Measurements from ENCODE around the gene ZMYND10. TPM values are rescaled to one million over a fixed set of nuclear protein-coding genes. Genes with fewer than 3 reads are reported as not detected.

ZMYND10 gene
- total and polyA plus RNA-seq, 4 donors, result 8.8 to 54.1 (median 34.8) TPM

GRCh38 chr3:50350527-50351322, 5.2 kb upstream of the ZMYND10 start, which contains the start of the genes CYB561D2 and NPRL2:
CYB561D2 (plus strand) TSS chr3:50350862; CDS start chr3:50351434, 572 bp downstream.
NPRL2 (minus strand) TSS chr3:50350775; CDS start chr3:50350652, 123 bp downstream.
- DNase-seq (ENCODE audit: low read depth in 4 of 6, low spot score in 6 of 6), result peak; percentile 89 to 98 (median 93)
- Histone ChIP-seq H3K9me3 (ENCODE audit: control insufficient read depth, insufficient read depth, low read length) (no peaks in the 10 kb centered on the region), H3K27me3 (ENCODE audit: control insufficient read depth, insufficient read depth, low read length) (no peaks in the 10 kb centered on the region), H3K4me3 (ENCODE audit: low read depth, low read length) (peak within 1 kb of the TSS; percentile 91), H3K4me1 (ENCODE audit: control insufficient read depth, insufficient read depth, low read length) (peaks cover 60% of the 10 kb centered on the region), H3K36me3 (ENCODE audit: control insufficient read depth, insufficient read depth, low read length) (peaks cover 61% of the 10 kb centered on the region), H3K27ac (ENCODE audit: low read depth, low read length) (peak within 1 kb of the TSS; percentile 95)
- WGBS (ENCODE audit: insufficient coverage), result under 1% methylated on average over 64 of the region's 64 CpGs

GRCh38 chr3:50350213-50350526, 4.6 kb upstream of the ZMYND10 start:
- Histone ChIP-seq H3K4me1 (ENCODE audit: control insufficient read depth, insufficient read depth, low read length) (peaks cover 60% of the 10 kb centered on the region), H3K27ac (ENCODE audit: low read depth, low read length) (peak overlapping the region; percentile 95), H3K9me3 (ENCODE audit: control insufficient read depth, insufficient read depth, low read length) (no peaks in the 10 kb centered on the region), H3K27me3 (ENCODE audit: control insufficient read depth, insufficient read depth, low read length) (peaks cover 3% of the 10 kb centered on the region), H3K36me3 (ENCODE audit: control insufficient read depth, insufficient read depth, low read length) (peaks cover 56% of the 10 kb centered on the region), H3K4me3 (ENCODE audit: low read depth, low read length) (peak overlapping the region; percentile 91)
- DNase-seq (ENCODE audit: low read depth in 4 of 6, low spot score in 6 of 6), result no peak
- whole genome bisulfite sequencing (ENCODE audit: insufficient coverage), result 11% methylated on average over 6 of the region's 7 CpGs

- peaks cover 41% of the 10 kb centered on the region for H3K36me3 ChIP-seq (ENCODE audit: control insufficient read depth, insufficient read depth, low read length)
- H3K9me3 ChIP-seq (ENCODE audit: control insufficient read depth, insufficient read depth, low read length), result no peaks in the 10 kb centered on the region
- no peak overlapping the region for H3K4me3 ChIP-seq (ENCODE audit: low read depth, low read length)
- peak in 4 of 6 donors; percentile 59 to 96 (median 80) for DNase-seq (ENCODE audit: low read depth in 4 of 6, low spot score in 6 of 6)
- peaks cover 64% of the 10 kb centered on the region for H3K4me1 ChIP-seq (ENCODE audit: control insufficient read depth, insufficient read depth, low read length)
- peaks cover 4% of the 10 kb centered on the region for H3K27me3 ChIP-seq (ENCODE audit: control insufficient read depth, insufficient read depth, low read length)
- 79% methylated on average over 3 of the region's 14 CpGs for WGBS (ENCODE audit: insufficient coverage)
- H3K27ac ChIP-seq (ENCODE audit: low read depth, low read length), result no peak overlapping the region
These were observed 1.8 kb upstream of the ZMYND10 start for GRCh38 chr3:50347187-50347813.

DNA sequence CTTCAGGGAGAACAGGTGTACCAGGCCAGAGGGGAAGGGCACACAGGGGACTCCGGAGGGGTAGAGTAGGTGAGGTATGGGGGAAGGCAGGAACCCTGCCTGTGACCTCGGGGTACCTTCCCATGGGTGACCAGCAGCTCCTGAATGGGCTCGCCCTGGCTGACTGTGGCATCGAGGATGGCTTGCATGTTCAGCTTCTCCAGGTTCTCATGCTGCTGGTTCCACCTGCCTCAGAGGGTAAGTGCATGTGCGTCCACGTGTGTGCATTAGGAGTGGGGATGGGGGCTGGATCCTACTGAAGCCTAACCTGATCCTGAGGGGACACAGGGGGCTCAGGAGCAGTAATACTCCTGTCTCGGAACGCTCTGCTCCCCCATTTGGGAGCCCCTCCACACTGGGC, 524 bp downstream of the ZMYND10 start:
- DNase-seq (ENCODE audit: low read depth in 4 of 6, low spot score in 6 of 6), result no peak
- WGBS (ENCODE audit: insufficient coverage), result 55% methylated on average over 8 of the region's 8 CpGs
- H3K9me3 ChIP-seq (ENCODE audit: control insufficient read depth, insufficient read depth, low read length), result no peaks in the 10 kb centered on the region
- H3K36me3 ChIP-seq (ENCODE audit: control insufficient read depth, insufficient read depth, low read length), result peaks cover 44% of the 10 kb centered on the region
- H3K27me3 ChIP-seq (ENCODE audit: control insufficient read depth, insufficient read depth, low read length), result peaks cover 21% of the 10 kb centered on the region
- H3K4me1 ChIP-seq (ENCODE audit: control insufficient read depth, insufficient read depth, low read length), result peaks cover 63% of the 10 kb centered on the region
- no peak overlapping the region for H3K27ac ChIP-seq (ENCODE audit: low read depth, low read length)
- peak overlapping the region; percentile 51 for H3K4me3 ChIP-seq (ENCODE audit: low read depth, low read length)

GRCh38 chr3:50342813-50343633, 2.5 kb downstream of the ZMYND10 start:
- Histone ChIP-seq H3K27ac (ENCODE audit: low read depth, low read length) (no peak overlapping the region), H3K36me3 (ENCODE audit: control insufficient read depth, insufficient read depth, low read length) (peaks cover 28% of the 10 kb centered on the region), H3K4me3 (ENCODE audit: low read depth, low read length) (no peak overlapping the region), H3K27me3 (ENCODE audit: control insufficient read depth, insufficient read depth, low read length) (peaks cover 21% of the 10 kb centered on the region), H3K4me1 (ENCODE audit: control insufficient read depth, insufficient read depth, low read length) (peaks cover 57% of the 10 kb centered on the region), H3K9me3 (ENCODE audit: control insufficient read depth, insufficient read depth, low read length) (no peaks in the 10 kb centered on the region)
- WGBS (ENCODE audit: insufficient coverage), result 78% methylated on average over 10 of the region's 13 CpGs
- no peak for DNase-seq (ENCODE audit: low read depth in 4 of 6, low spot score in 6 of 6)

DNA sequence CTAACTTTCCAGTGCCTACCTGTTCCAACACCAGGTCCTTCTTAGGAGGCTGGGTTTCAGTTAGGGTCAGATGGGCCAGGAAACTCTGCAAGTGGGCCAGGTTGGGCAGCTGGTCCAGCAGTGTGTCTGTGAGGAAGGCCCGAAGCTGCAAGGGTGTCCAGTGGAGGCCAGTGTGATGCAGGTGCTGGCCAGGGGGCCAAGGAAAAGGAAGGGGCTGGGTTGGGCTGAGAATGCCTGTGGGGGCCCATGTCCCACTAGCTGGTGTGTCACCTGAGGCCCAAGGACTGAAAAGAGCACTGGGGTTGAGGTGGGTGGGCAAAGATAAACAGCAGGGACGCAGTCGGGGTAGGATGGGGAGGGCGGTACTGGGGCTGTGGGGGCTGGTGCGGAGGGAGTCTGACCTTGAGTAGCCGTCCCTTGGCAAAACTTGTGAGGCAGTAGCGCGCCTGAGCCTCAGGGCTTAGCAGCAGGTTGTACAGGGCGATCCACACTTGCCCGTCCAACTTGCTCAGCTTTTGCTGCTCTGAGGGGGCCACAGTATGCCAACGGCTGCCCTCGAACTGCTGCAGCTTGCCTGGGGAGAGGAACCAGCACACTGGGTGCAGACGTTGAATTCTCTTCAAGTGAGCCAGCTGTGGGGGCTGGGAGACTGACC, 3.4 kb downstream of the ZMYND10 start:
- Histone ChIP-seq H3K36me3 (ENCODE audit: control insufficient read depth, insufficient read depth, low read length) (peaks cover 23% of the 10 kb centered on the region), H3K27me3 (ENCODE audit: control insufficient read depth, insufficient read depth, low read length) (peaks cover 21% of the 10 kb centered on the region), H3K4me3 (ENCODE audit: low read depth, low read length) (no peak overlapping the region), H3K27ac (ENCODE audit: low read depth, low read length) (no peak overlapping the region), H3K4me1 (ENCODE audit: control insufficient read depth, insufficient read depth, low read length) (peaks cover 55% of the 10 kb centered on the region), H3K9me3 (ENCODE audit: control insufficient read depth, insufficient read depth, low read length) (no peaks in the 10 kb centered on the region)
- DNase-seq (ENCODE audit: low read depth in 4 of 6, low spot score in 6 of 6), result no peak
- 89% methylated on average over 13 of the region's 13 CpGs for WGBS (ENCODE audit: insufficient coverage)

- Histone ChIP-seq H3K4me1 (ENCODE audit: control insufficient read depth, insufficient read depth, low read length) (peaks cover 56% of the 10 kb centered on the region), H3K27ac (ENCODE audit: low read depth, low read length) (no peak overlapping the region), H3K9me3 (ENCODE audit: control insufficient read depth, insufficient read depth, low read length) (no peaks in the 10 kb centered on the region), H3K27me3 (ENCODE audit: control insufficient read depth, insufficient read depth, low read length) (peaks cover 21% of the 10 kb centered on the region), H3K4me3 (ENCODE audit: low read depth, low read length) (peak overlapping the region; percentile 40), H3K36me3 (ENCODE audit: control insufficient read depth, insufficient read depth, low read length) (peaks cover 23% of the 10 kb centered on the region)
- WGBS (ENCODE audit: insufficient coverage), result 93% methylated on average over 9 of the region's 9 CpGs
- DNase-seq (ENCODE audit: low read depth in 4 of 6, low spot score in 6 of 6), result no peak
These were observed 4.0 kb downstream of the ZMYND10 start for GRCh38 chr3:50341537-50341936.

GRCh38 chr3:50340448-50341329, 4.8 kb downstream of the ZMYND10 start, which contains the start of gene RASSF1:
RASSF1 (minus strand) TSS chr3:50340836; CDS start chr3:50340805, 31 bp downstream.
- WGBS (ENCODE audit: insufficient coverage), result 11% methylated on average over 83 of the region's 85 CpGs
- peaks cover 21% of the 10 kb centered on the region for H3K27me3 ChIP-seq (ENCODE audit: control insufficient read depth, insufficient read depth, low read length)

More at GRCh38 chr3:50340448-50341329, 4.8 kb downstream of the ZMYND10 start, which contains the start of gene RASSF1:
- Histone ChIP-seq H3K27ac (ENCODE audit: low read depth, low read length) (peak within 1 kb of the TSS; percentile 33), H3K4me1 (ENCODE audit: control insufficient read depth, insufficient read depth, low read length) (peaks cover 59% of the 10 kb centered on the region), H3K9me3 (ENCODE audit: control insufficient read depth, insufficient read depth, low read length) (no peaks in the 10 kb centered on the region), H3K36me3 (ENCODE audit: control insufficient read depth, insufficient read depth, low read length) (peaks cover 23% of the 10 kb centered on the region), H3K4me3 (ENCODE audit: low read depth, low read length) (peak within 1 kb of the TSS; percentile 40)
- DNase-seq (ENCODE audit: low read depth in 4 of 6, low spot score in 6 of 6), result peak in 1 of 6 donors; percentile 56

Data from spinal cord (tissue), 10 donors.